Measurements from ENCODE around the gene KCNMA1.

Gene KCNMA1

DNA sequence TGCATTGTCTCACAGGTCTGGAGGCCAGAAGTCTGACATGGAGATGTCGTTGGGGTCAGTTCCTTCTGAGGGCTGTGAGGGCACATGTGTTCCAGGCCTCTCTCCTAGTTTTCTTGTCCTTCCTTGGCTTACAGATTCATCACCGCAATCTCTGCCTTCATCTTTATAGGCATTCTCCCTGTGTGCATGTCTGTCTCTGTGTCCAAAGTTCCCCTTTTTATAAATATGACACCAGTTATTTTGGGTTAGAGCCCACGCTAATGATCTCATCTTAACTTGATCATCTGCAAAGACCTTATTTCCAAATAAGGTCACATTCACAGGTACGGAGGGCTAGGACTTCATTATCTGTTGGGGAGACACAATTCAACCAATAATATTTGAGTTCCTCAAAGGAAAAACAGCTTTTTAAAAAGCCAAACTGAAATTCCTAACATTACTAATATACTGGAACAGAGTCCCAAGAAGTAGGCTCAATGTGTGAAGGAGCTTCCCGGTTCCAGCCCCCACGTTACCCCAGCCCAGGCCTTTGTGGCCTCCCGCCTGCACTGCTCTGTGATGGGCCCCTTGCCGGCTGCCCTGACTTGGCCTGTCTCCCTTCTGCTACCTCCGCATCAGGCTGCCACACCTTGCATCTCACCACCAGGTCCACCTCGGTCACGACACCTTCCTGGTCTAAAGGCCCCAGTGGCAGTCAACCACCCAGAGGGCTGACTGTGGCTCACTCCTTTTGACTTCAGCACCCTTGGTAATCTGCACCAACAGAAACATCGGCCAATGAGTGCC is 142.7 kb downstream of the KCNMA1 start:
- no peak for FAIRE-seq
- DNase-seq (ENCODE audit: insufficient read length, low spot score): no peak

DNA sequence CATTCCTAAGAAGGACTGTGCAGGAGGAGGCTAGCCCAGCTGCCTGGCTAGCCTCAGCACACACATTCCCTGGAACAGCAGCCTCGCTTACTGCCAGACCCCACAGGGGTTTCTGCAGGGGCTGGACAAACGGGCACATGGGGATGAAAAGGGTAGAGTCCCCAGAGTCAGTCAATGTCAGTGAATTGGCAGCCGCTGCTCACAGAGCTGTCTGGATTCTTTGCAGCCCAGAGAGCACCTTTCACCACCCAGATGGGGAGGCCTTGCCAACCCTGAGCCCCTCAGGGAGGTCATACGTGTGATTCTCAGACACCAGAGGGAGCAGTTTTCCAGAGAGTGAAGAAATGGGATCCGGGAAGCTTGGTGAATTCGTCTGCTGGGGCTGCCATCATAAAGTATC is 143.3 kb downstream of the KCNMA1 start:
- DNase-seq (ENCODE audit: insufficient read length, low spot score) (no peak), FAIRE-seq (no peak)

DNA sequence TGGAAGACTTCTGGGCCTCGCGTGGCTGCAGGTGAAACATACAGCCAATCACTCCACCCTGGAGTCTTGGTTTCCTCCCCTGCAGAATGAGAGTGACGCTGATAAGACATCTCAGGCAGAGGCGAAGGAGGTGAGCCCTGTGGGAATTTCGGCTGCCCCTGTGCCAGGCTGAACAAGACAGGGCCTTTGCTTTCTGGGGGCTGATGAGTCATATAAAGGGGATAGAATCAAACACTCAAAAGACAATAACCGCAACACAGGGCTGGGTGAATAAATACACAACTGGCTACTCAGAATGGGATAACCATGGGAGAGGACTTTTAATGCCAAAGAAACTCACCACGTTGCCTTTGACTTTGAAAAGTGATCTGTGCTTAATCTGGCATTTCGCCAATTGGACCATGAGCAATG is 143.8 kb downstream of the KCNMA1 start:
- DNase-seq (ENCODE audit: insufficient read length, low spot score) (no peak), FAIRE-seq (no peak)

DNA sequence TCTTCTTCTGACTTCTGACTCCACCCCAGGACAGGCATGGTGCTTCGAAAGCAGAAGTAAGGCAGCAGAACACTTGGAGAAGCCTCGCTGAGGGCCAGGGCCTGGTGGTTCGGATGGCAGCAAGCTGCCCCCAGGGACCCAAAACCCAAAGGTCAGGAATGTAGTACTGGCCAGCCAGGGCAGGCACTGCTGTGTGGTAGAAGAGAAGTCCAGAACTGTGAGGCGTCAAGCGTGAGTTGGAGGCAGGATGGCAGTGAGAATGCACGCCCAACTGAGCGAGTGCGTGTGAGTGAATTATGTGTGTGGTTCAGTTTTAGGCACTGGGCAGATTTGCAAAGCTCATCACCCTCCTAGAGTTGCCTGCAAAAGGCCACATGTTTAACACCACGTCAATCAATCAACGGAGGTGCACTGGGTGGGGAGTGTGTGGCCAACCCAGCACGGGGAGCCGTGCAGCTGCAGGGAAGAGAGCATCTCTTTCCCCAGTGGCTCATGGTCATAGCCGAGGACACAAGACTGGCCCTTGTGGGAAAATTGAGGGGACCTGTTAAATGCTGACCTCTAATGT is 144.3 kb downstream of the KCNMA1 start:
- FAIRE-seq (no peak), DNase-seq (ENCODE audit: insufficient read length, low spot score) (no peak)

DNA sequence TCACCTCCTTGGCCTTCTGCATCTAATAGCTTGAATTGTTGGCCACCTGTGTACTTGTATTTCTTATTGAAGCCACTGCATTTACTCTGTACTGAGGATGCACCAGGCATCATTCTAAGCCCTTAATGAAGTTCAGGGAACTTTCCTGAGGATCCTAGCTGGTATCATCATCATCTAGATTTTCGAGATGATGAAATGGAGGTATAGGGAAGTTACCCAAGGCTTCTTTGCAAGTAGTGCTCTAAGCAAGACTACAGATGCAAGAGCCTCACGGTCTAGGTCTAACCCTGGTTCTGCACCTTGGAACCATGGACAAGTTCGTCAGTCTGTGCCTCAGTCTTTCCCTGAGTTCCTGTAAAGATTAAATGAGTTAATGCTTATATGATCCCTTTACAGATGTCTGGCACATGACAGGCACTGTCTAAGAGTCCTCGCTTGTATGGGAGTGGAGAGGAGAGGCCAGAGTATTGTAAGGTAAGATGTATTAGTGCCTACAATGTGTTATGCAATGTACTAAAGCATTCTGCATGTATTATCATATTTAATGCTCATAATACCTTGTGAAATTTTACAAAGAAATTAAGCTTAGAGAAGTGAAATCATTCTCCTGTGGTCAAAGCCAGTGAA is 145.1 kb downstream of the KCNMA1 start:
- FAIRE-seq (no peak), DNase-seq (ENCODE audit: insufficient read length, low spot score) (no peak)

DNA sequence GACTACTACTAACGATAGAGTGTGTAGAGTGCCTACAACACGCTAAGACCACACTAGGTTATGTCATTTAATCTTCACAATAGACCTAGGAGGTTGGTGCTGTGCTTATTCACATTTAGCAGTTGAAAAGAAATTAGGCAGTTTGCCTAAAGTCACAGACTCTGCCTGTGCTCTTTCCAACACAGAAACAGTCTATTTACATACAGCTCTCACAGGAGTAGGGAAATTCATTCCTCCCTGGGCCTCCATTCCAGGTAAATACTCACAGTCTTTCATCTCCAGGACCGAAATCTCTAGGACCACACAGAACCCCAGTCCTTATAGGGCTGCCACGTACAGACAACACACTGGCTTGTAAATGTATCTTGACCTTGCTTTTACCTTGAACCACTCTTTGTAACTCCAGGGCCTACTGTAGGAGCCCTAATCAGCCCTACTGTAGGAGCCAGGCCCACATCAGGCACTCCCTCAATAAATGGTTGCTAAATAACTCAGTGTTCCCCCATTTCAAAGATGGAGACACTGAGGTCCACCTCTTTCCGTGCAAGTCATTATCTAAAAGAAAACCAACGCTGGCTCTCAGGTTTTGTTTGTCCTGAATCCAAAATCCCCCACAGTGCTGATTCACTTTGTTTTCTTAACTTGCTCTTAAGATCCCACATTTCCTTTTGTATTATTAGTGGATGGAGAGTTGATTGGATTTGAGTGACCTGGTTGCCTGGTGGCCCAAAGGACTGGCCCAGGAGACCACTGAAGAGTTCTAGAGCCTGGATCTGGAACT is 146.9 kb downstream of the KCNMA1 start:
- no peak for DNase-seq (ENCODE audit: insufficient read length, low spot score)
- no peak for FAIRE-seq

DNA sequence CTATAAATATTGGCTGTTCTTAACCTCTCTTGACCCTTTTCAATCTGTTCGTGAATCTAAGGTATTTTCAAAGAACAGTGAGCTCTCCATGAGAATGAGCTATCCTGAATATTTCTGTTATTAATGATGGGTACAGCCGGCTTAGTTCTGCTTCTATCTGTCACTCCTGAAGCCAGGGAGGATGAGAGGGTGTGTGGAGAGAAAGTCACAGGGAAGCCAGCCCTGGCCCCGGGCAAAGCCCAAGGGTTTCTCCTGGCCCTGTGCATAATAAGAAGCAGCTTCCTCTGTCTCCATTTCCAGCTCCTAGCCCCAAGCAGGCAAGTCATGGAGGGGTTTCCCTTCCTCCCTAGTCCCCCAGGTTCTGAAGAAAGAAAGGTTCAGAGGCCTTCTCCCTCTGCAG is 151.1 kb downstream of the KCNMA1 start:
- DNase-seq (ENCODE audit: insufficient read length, low spot score): no peak
- no peak for FAIRE-seq

DNA sequence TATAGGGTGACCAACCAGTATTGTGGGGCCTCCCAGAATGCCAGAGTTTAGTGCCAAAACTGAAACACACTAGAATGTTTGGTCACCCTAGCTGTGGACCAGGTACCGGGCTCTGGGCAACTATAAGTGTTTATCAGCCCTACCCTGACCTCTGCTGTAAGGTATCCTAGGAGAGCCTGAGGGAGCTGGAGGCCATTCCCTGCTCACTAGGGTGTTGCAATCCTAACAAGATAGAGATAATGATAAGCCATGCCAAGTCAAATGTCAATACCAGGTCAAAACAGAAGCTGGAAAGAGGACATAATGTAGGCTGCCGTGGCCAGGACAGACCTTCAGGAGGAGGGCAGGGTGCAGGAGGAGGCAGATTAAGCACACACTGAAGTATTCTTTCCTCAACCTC is 151.8 kb downstream of the KCNMA1 start:
- DNase-seq (ENCODE audit: insufficient read length, low spot score) (no peak), FAIRE-seq (no peak)

DNA sequence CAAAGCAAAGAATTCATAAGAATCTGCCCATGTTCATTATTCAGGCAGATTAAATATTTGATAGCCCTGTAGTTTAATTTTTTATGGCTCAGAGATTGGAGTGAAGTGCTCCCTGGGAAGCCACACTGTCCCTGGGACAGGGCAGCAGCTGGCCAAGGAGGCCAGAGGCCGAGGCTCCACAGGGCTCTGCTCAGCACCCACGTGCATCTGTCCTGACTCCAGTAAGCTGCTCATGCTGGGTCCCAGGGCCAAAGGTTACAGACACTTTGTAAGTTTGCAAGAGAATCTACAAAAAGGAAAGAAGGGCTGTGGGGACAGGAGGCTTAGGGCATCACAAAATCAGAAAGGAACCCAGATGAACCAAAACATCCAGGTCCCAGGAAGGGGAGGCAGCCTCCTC is 155.5 kb downstream of the KCNMA1 start:
- FAIRE-seq: no peak
- DNase-seq (ENCODE audit: insufficient read length, low spot score): no peak

DNA sequence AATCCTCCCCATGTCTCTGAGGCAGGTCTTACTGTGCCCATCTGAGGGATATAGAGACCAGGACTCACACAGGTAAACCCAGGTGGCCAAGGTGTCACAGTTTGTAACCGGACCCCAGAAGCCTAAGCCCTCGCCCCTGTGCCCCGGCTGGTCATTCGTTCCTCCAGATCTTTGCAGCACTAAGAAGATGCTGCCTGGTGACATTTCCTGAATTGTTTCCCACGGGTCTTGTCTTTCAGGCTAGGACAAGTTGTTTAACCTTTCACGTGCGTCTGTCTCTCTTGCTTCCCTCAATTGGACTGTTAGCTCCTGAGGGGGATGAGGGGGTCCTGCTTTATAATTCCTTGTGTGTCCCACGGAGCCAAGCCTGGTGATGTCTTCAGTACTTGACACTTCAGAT is 158.0 kb downstream of the KCNMA1 start:
- DNase-seq (ENCODE audit: insufficient read length, low spot score) (no peak), FAIRE-seq (no peak)

DNA sequence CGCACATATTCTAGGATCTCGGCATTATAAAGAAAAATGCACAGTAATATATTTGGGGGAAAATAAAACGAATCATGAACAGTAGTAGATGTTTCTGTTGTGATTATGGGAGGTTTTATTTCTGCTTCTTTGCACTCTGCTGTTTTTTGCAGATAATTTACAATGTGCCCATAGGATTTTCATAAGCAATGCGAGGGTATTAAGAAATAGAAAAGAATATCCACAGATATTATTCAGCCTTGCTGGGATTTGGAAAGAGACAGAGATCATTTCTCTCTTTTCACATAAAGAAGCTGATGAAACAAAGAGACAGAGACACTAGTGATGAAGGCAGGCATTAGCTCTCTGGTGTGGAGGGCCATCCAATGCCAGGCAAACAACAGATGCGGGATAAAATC is 158.6 kb downstream of the KCNMA1 start:
- DNase-seq (ENCODE audit: insufficient read length, low spot score) (no peak), FAIRE-seq (no peak)

DNA sequence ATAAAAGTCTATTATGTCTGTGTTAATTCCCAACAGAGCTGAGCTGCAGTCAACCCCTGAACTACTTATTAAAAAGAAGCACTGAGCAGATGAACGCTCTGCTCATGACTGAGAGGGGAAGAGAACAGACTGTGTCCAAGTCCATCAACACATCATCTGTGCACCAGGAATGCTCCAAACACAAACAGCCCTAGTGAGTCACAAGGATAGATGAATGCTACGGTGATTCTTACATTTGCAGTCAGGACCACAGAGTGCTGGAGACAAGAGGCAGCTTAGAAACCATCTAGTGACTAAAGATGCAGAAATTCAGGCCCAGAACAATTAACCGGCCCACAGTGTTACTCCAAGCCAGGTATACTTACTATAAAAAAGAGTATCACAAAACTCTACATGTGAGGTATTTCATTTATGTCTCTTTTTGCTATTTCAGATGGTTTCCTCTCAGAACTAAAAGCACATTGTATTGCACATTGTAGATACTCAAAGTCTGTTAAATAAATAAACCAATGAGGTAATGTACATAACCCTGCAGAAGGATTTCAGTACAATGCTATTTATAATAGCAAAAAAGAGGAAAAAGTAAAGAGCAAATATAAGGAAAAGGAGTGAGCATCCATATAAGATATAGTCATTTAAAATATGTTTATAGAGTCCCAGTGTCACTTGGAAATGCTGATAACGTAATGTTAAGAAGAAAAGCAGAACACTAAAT is 159.2 kb downstream of the KCNMA1 start:
- DNase-seq (ENCODE audit: insufficient read length, low spot score) (no peak), FAIRE-seq (no peak)

DNA sequence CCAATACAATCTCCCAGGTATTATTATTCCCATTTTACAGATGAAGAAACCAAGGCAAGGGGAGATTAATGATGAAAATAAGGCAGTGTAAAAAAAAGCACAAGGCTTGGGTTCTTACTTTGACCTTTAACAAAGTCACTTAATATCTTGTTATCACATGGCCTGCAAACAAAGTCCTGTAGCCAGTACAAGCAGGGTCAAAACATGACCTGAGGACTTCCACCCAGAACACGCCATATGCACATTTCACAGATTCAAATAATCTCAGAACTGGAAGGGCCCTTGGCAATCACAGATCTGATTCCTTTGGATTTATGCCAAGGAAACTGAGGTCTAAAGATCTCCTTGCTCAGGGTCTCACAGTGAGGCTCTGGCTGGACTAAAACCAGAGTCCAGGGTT is 162.1 kb downstream of the KCNMA1 start:
- FAIRE-seq (no peak), DNase-seq (ENCODE audit: insufficient read length, low spot score) (no peak)

DNA sequence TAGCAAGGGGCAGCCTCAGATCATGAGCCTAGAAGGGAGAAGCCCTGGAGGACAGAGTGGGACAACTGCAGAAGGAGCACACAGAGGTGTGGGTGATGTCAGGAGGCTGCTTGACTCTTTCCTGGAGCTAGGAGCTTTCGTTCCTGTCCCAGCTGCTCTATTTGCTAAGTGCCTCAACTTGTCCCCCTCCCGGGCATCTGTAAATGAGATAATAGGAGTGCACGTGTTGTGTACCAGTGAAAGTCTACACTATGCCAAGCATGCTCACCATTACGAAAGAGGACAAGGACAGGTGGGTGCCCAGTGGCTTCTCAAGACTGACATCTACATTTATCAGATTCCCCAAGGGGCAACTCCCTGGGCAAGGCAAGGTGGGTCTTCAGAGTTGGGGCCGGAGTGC is 162.7 kb downstream of the KCNMA1 start:
- FAIRE-seq (no peak), DNase-seq (ENCODE audit: insufficient read length, low spot score) (no peak)

DNA sequence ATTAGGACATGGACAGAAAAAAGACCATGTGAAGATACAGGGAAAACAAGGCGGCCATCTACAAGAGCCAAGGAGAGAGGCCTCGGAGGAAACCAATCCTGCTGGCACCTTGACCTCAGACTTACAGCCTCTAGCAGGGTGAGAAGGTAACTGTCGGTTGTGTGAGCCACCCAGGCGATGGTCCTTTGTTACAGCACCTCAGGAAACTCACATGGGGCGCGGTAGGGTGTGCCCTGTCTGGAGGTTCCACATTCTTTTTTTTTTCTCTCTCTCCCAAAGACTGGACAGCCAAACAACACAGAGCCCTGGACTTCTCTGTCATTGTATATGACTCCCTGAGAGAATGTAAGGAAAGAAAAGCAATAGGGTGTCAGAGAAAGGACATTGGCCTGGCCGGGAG is 163.2 kb downstream of the KCNMA1 start:
- DNase-seq (ENCODE audit: insufficient read length, low spot score) (no peak), FAIRE-seq (no peak)

DNA sequence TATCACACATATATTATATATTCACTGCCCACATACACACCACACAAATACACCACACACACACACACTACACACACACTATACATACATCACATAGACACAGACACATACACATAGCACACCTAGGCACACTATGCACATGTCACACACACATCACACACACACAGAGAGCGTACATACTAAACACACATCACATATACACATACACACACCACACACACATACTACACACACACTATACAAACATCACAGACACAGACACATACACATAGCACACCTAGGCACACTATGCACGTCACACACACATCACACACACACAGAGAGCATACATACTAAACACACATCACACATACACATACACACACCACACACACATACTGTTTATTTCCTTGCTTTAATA is 165.5 kb downstream of the KCNMA1 start:
- FAIRE-seq (no peak), DNase-seq (ENCODE audit: insufficient read length, low spot score) (no peak)

DNA sequence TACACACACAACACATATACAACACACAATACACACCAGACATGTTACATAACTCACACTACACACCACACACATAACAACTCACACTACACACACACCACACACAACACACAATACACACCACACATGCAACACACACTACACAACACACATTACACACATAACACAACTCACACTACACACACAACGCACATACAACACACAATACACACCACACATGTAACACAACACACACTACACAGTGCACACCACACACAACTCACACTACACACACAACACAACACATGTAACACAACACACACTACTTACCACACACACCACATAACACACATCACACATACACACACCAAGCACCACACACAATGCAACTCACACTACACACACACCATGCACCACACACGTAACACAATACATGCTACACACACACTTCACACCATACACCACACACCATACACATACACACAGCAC is 166.5 kb downstream of the KCNMA1 start:
- no peak for DNase-seq (ENCODE audit: insufficient read length, low spot score)

DNA sequence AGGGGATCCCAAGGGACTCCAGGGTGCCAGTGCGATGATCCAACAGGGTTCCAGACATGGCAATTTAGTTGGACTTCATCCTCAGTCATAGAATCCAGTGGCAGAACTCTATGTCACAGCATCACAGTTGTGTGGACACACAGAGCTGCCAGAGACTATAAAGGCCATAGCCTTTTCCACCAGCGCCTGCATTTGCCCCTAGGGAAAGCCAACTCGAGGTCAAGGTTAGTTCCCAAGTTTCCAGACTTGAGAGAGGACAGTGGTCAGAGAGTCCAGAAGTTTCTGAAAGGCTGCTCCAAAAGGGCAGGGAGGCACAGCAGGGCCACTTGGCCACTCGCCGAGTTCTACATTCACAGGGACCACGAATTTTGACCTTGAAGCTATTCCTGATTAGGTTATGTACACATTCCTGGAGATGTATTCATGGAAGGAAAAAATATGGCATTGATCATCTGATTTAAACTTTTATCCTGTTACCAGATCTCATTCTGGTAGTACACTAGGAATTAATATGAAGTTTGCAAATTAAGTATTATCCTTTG is 170.1 kb downstream of the KCNMA1 start:
- FAIRE-seq: no peak
- DNase-seq (ENCODE audit: insufficient read length, low spot score): no peak

More for the DNA sequence above, 166.5 kb downstream of the KCNMA1 start:
- FAIRE-seq: no peak

DNA sequence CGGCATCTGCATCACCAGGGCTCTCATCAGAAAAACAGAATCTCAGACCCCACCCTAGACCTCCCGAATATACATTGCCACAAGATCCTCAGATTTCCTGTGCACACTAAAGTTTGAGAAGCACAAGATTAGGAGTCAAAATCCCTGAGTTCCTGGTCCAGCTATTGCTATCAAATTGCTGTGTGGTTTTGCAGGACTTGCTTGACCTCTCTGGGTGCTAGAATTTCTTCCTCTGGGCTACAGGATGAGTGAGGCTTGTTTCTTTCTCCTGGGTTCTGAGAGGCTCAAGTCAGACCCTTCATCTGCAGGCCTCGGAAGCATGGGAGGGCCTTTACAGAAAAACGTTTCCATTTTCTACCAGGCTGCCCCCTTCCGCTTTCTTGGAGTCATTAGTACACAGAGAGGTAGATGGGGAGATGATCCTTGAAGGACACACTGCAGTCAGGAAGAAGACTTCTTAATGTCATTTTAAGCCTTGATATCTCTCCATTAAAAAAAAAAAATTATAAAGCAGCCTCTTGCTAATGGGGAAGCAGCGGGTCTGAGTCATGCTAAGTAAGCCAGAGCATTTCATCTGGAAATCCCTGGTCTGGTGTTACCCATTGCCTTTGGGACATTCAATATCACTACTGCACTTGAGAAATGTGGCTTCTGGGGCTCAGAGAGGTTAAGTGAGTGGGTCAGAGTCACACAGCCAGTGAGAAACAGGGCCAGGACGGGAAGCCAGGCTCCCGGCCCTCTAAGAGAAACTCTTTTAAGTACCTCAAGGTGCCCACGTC is 173.5 kb downstream of the KCNMA1 start:
- no peak for FAIRE-seq
- DNase-seq (ENCODE audit: insufficient read length, low spot score): no peak

DNA sequence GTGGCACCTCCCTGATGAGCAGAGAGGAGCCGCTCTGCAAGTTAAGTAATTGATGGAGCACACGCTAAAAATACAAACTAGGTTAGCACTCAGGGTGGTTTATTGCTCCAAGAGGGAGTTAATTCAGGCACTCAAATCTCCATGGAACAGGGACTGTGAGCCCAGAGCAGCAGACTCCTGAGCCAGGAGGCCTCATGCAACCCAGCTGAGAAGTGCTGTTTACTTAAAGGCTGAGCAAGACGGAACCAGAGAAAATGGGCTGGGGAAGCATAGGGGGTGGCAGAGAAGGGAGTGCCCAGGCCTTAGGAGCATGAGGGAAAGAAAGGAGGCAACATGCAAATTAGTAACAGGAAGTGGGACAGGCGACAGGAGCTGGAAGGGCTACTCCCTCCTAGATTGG is 174.1 kb downstream of the KCNMA1 start:
- DNase-seq (ENCODE audit: insufficient read length, low spot score) (no peak), FAIRE-seq (no peak)

Measured in GM19239 (cell line).